Measurements from ENCODE around the gene MYO1E. TPM values are rescaled to one million over a fixed set of nuclear protein-coding genes. Genes with fewer than 3 reads are reported as not detected.

MYO1E gene
- total RNA-seq, 6 experiments from 2014 or later: 45.2 to 139 (median 68.9) TPM

DNA sequence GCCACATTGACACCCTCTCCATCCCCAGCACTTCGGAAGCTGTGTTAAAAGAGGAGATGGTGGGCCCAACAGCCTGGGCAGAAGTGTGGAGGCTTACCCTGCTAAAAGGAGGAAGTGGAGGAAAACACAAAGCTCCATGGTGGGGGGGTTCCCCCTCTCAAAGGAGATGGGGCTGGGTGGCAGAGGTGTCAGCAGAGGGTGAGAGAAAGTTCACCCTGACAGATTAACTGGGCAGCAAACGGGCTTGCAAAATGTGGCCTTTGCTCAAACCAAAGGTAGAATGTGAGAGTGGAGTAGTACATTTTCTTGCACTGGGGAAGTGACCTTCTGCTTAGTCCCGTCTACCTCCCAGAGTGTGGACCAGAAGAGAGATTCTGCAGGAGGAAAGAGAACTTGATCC is 44.7 kb downstream of the MYO1E start:
- TF ChIP-seq, protein P1, sequence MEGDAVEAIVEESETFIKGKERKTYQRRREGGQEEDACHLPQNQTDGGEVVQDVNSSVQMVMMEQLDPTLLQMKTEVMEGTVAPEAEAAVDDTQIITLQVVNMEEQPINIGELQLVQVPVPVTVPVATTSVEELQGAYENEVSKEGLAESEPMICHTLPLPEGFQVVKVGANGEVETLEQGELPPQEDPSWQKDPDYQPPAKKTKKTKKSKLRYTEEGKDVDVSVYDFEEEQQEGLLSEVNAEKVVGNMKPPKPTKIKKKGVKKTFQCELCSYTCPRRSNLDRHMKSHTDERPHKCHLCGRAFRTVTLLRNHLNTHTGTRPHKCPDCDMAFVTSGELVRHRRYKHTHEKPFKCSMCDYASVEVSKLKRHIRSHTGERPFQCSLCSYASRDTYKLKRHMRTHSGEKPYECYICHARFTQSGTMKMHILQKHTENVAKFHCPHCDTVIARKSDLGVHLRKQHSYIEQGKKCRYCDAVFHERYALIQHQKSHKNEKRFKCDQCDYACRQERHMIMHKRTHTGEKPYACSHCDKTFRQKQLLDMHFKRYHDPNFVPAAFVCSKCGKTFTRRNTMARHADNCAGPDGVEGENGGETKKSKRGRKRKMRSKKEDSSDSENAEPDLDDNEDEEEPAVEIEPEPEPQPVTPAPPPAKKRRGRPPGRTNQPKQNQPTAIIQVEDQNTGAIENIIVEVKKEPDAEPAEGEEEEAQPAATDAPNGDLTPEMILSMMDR (IDR thresholded peaks at IDR 0.05): no peak
- no peak for TF ChIP-seq POLR2A (IDR thresholded peaks at IDR 0.05)
- no peak overlapping the region for H3K4me3 ChIP-seq
- no peaks in the 10 kb centered on the region for H3K36me3 ChIP-seq
- ATAC-seq (peak; percentile 74 to 87 (median 80)), DNase-seq (peak in 2 of 3 donors; percentile 61 to 70)
- intact Hi-C loops (cut with DNase I): no loop called here
- H3K4me1 ChIP-seq: peaks cover 0 to 48% (median 19%) of the 10 kb centered on the region in 4 donors
- H3K27me3 ChIP-seq: no peaks in the 10 kb centered on the region
- peak overlapping the region in 2 of 3 donors; percentile 24 to 71 for H3K27ac ChIP-seq
- 35% methylated on average over 3 of the region's 3 CpGs for WGBS (ENCODE audit: insufficient coverage, low coverage, low lambda C conversion rate, missing lambda C conversion rate)
- H3K9me3 ChIP-seq: no peaks in the 10 kb centered on the region

DNA sequence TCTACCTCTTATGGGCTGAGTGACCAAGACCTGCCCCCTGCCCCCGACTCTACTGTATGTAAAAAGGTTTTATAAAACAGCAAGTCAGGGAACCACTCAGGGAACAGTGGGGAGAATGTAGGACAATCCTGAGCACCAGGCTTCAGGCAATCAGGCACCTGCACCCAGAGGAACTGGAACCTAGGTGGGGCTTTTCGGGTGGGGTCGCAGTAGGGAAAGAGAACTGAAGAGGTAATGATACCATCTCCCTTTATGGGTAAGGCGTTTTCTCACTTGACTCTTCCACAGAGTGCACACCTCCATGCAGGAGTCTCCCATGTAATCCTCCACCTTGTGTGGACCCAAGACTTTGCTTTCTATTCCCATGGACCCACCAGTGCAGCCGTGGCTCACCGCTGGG is 45.8 kb downstream of the MYO1E start:
- no peaks in the 10 kb centered on the region for H3K27me3 ChIP-seq
- no peak for DNase-seq

DNA sequence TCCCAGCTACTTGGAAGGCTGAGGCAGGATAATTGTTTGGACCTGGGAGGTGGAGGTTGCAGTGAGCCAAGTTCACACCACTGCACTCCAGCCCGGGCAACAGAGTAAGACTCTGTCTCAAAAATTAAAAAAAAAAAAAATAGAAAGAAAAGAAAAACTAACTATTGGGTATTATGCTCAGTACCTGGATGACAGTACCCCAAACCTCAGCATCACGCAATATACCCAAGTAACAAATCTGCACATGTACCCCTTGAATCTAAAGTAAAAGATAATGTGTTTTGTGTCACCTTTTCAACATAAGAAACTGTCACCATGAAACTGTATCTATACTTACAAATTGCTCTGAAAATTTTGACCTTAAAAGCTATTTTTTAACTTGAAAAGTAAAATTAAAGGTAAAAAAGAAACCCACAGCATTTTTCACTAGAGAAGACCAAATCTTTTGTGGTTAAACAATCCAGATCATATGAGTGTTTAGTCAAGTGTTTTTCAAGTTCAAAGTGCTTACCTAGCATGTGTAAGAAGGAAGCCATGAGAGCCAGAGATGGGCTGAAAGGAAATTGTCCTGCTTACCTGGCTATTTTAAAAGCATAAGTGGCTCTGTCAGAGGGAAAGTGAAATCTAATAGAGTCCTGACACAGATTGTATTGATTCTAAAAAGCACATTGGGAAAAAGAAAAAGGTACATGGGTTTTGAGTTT is 50.5 kb downstream of the MYO1E start:
- no peak overlapping the region for H3K27ac ChIP-seq
- no peak overlapping the region for H3K4me3 ChIP-seq
- H3K9me3 ChIP-seq: no peaks in the 10 kb centered on the region
- TF ChIP-seq POLR2A (IDR thresholded peaks at IDR 0.05): no peak
- TF ChIP-seq, protein P1 (IDR thresholded peaks at IDR 0.05): no peak
- H3K4me1 ChIP-seq: peaks cover 0 to 5% (median under 1%) of the 10 kb centered on the region in 4 donors
- WGBS (ENCODE audit: insufficient coverage, low coverage, low lambda C conversion rate, missing lambda C conversion rate): 85% methylated on average over 2 of the region's 2 CpGs
- H3K36me3 ChIP-seq: no peaks in the 10 kb centered on the region
- no peak for DNase-seq
- peak in 2 of 4 donors; percentile 25 to 39 for ATAC-seq
- H3K27me3 ChIP-seq: no peaks in the 10 kb centered on the region
- intact Hi-C loops (cut with DNase I): no loop called here

More for the DNA sequence above, 45.8 kb downstream of the MYO1E start:
- no peak for TF ChIP-seq POLR2A (IDR thresholded peaks at IDR 0.05)
- TF ChIP-seq, protein P1 (IDR thresholded peaks at IDR 0.05): no peak
- Histone ChIP-seq H3K9me3 (no peaks in the 10 kb centered on the region), H3K36me3 (no peaks in the 10 kb centered on the region), H3K27ac (no peak overlapping the region), H3K4me1 (peaks cover 0 to 48% (median 19%) of the 10 kb centered on the region in 4 donors), H3K4me3 (no peak overlapping the region)
- intact Hi-C loops (cut with DNase I): no loop called here
- 68% methylated on average over 4 of the region's 6 CpGs for WGBS (ENCODE audit: insufficient coverage, low coverage, low lambda C conversion rate, missing lambda C conversion rate)
- ATAC-seq: no peak

- Histone ChIP-seq H3K9me3 (no peaks in the 10 kb centered on the region), H3K4me1 (no peaks in the 10 kb centered on the region), H3K4me3 (no peak overlapping the region), H3K27me3 (no peaks in the 10 kb centered on the region), H3K27ac (no peak overlapping the region), H3K36me3 (no peaks in the 10 kb centered on the region)
- DNase-seq (no peak), ATAC-seq (no peak)
- WGBS (ENCODE audit: insufficient coverage, low coverage, low lambda C conversion rate, missing lambda C conversion rate): 86% methylated on average over 4 of the region's 4 CpGs
- intact Hi-C loops (cut with DNase I): no loop called here
- no peak for TF ChIP-seq POLR2A (IDR thresholded peaks at IDR 0.05)
- TF ChIP-seq, protein P1 (IDR thresholded peaks at IDR 0.05): no peak
Observed at GRCh38 chr15:59321000-59321689, 51.5 kb downstream of the MYO1E start.
